Endothelial cell of umbilical vein (primary cell): ENCODE results near the gene FAM53B. TPM values are rescaled to one million over a fixed set of nuclear protein-coding genes. Genes with fewer than 3 reads are reported as not detected.

Experiments
- BruUV-seq: library from RNA; stranded (reverse); fragments of 400-500 nt; replicated peaks from 2 replicates; lab custom pipeline; 2021; lab: Mats Ljungman, UMichigan
- CTCF ChIA-PET: fragments of 300-600, 350-600 bp; sonication (Branson Sonifier 250); formaldehyde crosslinking; loops from one replicate; lab custom pipeline; 2021; ENCODE audit warnings: antibody characterized with exemption, inconsistent platforms; lab: Charles Lee
- POLR2A ChIA-PET: fragments of 300-600, 350-600 bp; sonication (Branson Sonifier 250); formaldehyde crosslinking; loops from one replicate; lab custom pipeline; 2021; ENCODE audit warnings: antibody characterized with exemption, inconsistent platforms; lab: Charles Lee
- DNase-seq: peaks from one replicate; pipeline ENCODE4 v3.0.0-alpha.2; 2011; ENCODE audit warnings: low read depth, low spot score
- FAIRE-seq: peaks from 2 replicates; lab custom pipeline; 2011; peaks lifted over from hg19 to GRCh38; lab: Jason Lieb, UNC
- H2AFZ ChIP-seq: 2 replicates; pipeline ENCODE4 v1.6.0; 2012; ENCODE audit warnings: low read depth, low read length, control low read depth, inconsistent platforms
- H3K27ac ChIP-seq: 2 replicates; pipeline ENCODE4 v1.5.1; 2011; ENCODE audit warnings: low read depth, mild to moderate bottlenecking, control low read depth, low read length, moderate library complexity; ENCODE audit not compliant: insufficient read depth
- H3K27me3 ChIP-seq, 2 experiments: 2 replicates each; pipeline versions ENCODE4 v1.6.0 to v1.6.1; 2011; ENCODE audit warnings: low read length in 2 of 2, mixed read lengths in 1 of 2; ENCODE audit not compliant: control insufficient read depth in 2 of 2, insufficient read depth in 2 of 2
- H3K36me3 ChIP-seq, 2 experiments: 2 replicates in 1 of 2; 3 replicates in 1 of 2; pipeline ENCODE4 v1.5.1; 2011; ENCODE audit warnings: low read length in 2 of 2, mild to moderate bottlenecking in 1 of 2, moderate library complexity in 1 of 2; ENCODE audit not compliant: control insufficient read depth in 2 of 2, insufficient read depth in 2 of 2; ENCODE audit errors: extremely low read depth in 1 of 2
- H3K4me1 ChIP-seq: 3 replicates; pipeline ENCODE4 v1.5.1; 2011; ENCODE audit warnings: mild to moderate bottlenecking, low read length; ENCODE audit not compliant: control insufficient read depth, insufficient read depth; ENCODE audit errors: extremely low read depth
- H3K4me2 ChIP-seq: 2 replicates; pipeline ENCODE4 v1.6.1; 2011; ENCODE audit warnings: low read length, control low read depth, mixed read lengths; ENCODE audit not compliant: insufficient read depth
- H3K4me3 ChIP-seq, 3 experiments: fragments of 200-600 bp in 1 of 3; sonication (generic), shearing (Covaris generic) in 1 of 3; replicated peaks in 1 of 3; 2 replicates each; pipeline ENCODE4 v1.5.1; 2011 to 2016; ENCODE audit warnings: control low read depth in 3 of 3, low read length in 3 of 3, mild to moderate bottlenecking in 2 of 3, inconsistent platforms in 1 of 3, low read depth in 1 of 3, moderate library complexity in 1 of 3; ENCODE audit not compliant: insufficient read depth in 1 of 3
- H3K79me2 ChIP-seq: 2 replicates; pipeline ENCODE4 v1.6.0; 2012; ENCODE audit warnings: low read length, inconsistent platforms; ENCODE audit not compliant: control insufficient read depth, insufficient read depth
- H3K9ac ChIP-seq: replicated peaks from 2 replicates; pipeline ENCODE3; 2011; ENCODE audit warnings: low read length, control low read depth; ENCODE audit not compliant: insufficient read depth; ENCODE audit errors: extremely low read depth
- H3K9me1 ChIP-seq: replicated peaks from 3 replicates; pipeline ENCODE4 v1.6.0; 2011; ENCODE audit warnings: mild to moderate bottlenecking, low read length; ENCODE audit not compliant: control insufficient read depth, insufficient read depth; ENCODE audit errors: extremely low read depth
- H3K9me3 ChIP-seq: replicated peaks from 2 replicates; pipeline ENCODE4 v1.5.1; 2012; ENCODE audit warnings: low read length, inconsistent platforms; ENCODE audit not compliant: control insufficient read depth, insufficient read depth
- H4K20me1 ChIP-seq: replicated peaks from 2 replicates; pipeline ENCODE3; 2011; ENCODE audit warnings: mild to moderate bottlenecking, low read length; ENCODE audit not compliant: control insufficient read depth, insufficient read depth; ENCODE audit errors: extremely low read depth
- CTCF ChIP-seq, 2 donors: IDR thresholded peaks; 1 replicate in 1 of 2; 2 replicates in 1 of 2; pipeline ENCODE4 v1.5.1; 2011; ENCODE audit warnings: low read length in 2 of 2, mild to moderate bottlenecking in 2 of 2, moderate library complexity in 2 of 2, control low read depth in 1 of 2, inconsistent platforms in 1 of 2, low read depth in 1 of 2; ENCODE audit not compliant: insufficient read depth in 1 of 2; ENCODE audit errors: extremely low read depth in 1 of 2
- EZH2 ChIP-seq: IDR thresholded peaks from 2 replicates; pipeline ENCODE4 v1.6.1; 2012; ENCODE audit warnings: borderline replicate concordance, low read depth, mild to moderate bottlenecking, moderate library complexity, low read length, inconsistent platforms; ENCODE audit not compliant: severe bottlenecking
- FOS ChIP-seq: IDR thresholded peaks from 2 replicates; pipeline ENCODE4 v1.6.1; 2011; ENCODE audit warnings: mild to moderate bottlenecking, low read length, moderate library complexity, borderline replicate concordance; ENCODE audit not compliant: insufficient read depth
- GATA2 ChIP-seq: IDR thresholded peaks from 2 replicates; pipeline ENCODE4 v1.7.0; 2011; ENCODE audit warnings: low read depth, mild to moderate bottlenecking, moderate library complexity, mixed read lengths, low read length; ENCODE audit not compliant: insufficient read length, insufficient read depth
- JUN ChIP-seq: IDR thresholded peaks from 2 replicates; pipeline ENCODE4 v1.6.1; 2011; ENCODE audit warnings: borderline replicate concordance, low read depth; ENCODE audit not compliant: insufficient read length, insufficient read depth
- MAX ChIP-seq: IDR thresholded peaks from 2 replicates; pipeline ENCODE4 v1.6.1; 2011; ENCODE audit not compliant: insufficient read depth, insufficient read length
- MYC ChIP-seq: IDR thresholded peaks from one replicate; pipeline ENCODE4 v1.6.1; 2011; ENCODE audit warnings: mild to moderate bottlenecking, low read depth, low read length
- POLR2A ChIP-seq: IDR thresholded peaks from 2 replicates; pipeline ENCODE4 v1.6.1; 2012; ENCODE audit warnings: low read depth, mild to moderate bottlenecking, control low read depth, low read length
- POLR2AphosphoS5 ChIP-seq: IDR thresholded peaks from 2 replicates; pipeline ENCODE4 v1.6.1; 2012; ENCODE audit warnings: low read depth, mild to moderate bottlenecking, control low read depth, low read length, moderate library complexity; ENCODE audit not compliant: insufficient read depth
- dilution Hi-C: fragments of 300-500 bp; cut with MboI; formaldehyde crosslinking; loops from one replicate; pipeline ENCODE4 v1.15.0; 2019; ENCODE audit warnings: low sequenced_read_pairs; ENCODE audit not compliant: extremely low pct_ligation_motif_present
- intact Hi-C: fragments of 100-400 bp; cut with micrococcal nuclease; formaldehyde crosslinking; loops from one replicate; pipeline ENCODE4 v1.10.0; 2022
- polyA plus RNA-seq, 4 experiments: library from polyadenylated mRNA; depleted of rRNA in 3 of 4; stranded (reverse) in 3 of 4; unstranded in 1 of 4; fragments of >200 nt; gene quantifications; 2 replicates each; pipeline versions ENCODE4 v1.2.1 to v1.2.3, GENCODE V29; 2011 to 2012; ENCODE audit warnings: missing spikeins in 1 of 4
- total RNA-seq: library from RNA; stranded (reverse); gene quantifications from 2 replicates; pipeline ENCODE4 v1.2.3, GENCODE V29; 2021

FAM53B gene
- total and polyA plus RNA-seq, 2 donors (not counting 3 experiments of a cell fraction or from before 2014, with no cell fraction given), result 8.5 to 21.1 TPM

- intact Hi-C loops, result no loop called here
- peaks cover 7% of the 10 kb centered on the region for H3K4me1 ChIP-seq
These were observed 75.6 kb downstream of the FAM53B start for GRCh38 chr10:124668517-124669051.

More at GRCh38 chr10:124668517-124669051, 75.6 kb downstream of the FAM53B start:
- H3K4me3 ChIP-seq, result no peak overlapping the region
- TF ChIP-seq MYC (no peak), MAX (no peak), GATA2 (no peak), EZH2 (no peak), JUN (no peak), CTCF (IDR thresholded peaks at IDR 0.05; ENCODE audit: extremely low read depth in 1 of 2, insufficient read depth in 1 of 2, low read depth in 1 of 2, low read length in 2 of 2) (no peak), FOS (no peak), POLR2AphosphoS5 (no peak), POLR2A (no peak)
- no peaks in the 10 kb centered on the region for H3K79me2 ChIP-seq
- no peak overlapping the region for H3K9ac ChIP-seq
- no TSS peak for BruUV-seq
- no peaks in the 10 kb centered on the region for H3K9me1 ChIP-seq
- no peaks in the 10 kb centered on the region for H4K20me1 ChIP-seq
- DNase-seq (no peak), FAIRE-seq (peak; percentile 26)
- dilution Hi-C loops, result no loop called here
- H2AFZ ChIP-seq, result no peak overlapping the region
- POLR2A ChIA-PET, result interaction anchor here (0.6 kb wide), 1 partner anchor 217 kb away, joined by 4 read pairs; no protein-coding TSS in a partner anchor
- H3K9me3 ChIP-seq, result no peaks in the 10 kb centered on the region
- CTCF ChIA-PET, result interaction anchor here (0.6 to 1.6 kb wide), 5 partner anchors 12 to 72 kb away, joined by 3 to 6 read pairs (median 3); no protein-coding TSS in a partner anchor
- H3K36me3 ChIP-seq, result peaks cover 0 to 5% of the 10 kb centered on the region in 2 experiments
- H3K27ac ChIP-seq, result no peak overlapping the region
- H3K27me3 ChIP-seq, result no peaks in the 10 kb centered on the region
- H3K4me2 ChIP-seq, result no peak overlapping the region
